ENCODE results near the gene PICK1. TPM values are rescaled to one million over a fixed set of nuclear protein-coding genes. Genes with fewer than 3 reads are reported as not detected.

PICK1 gene
- total and polyA plus RNA-seq, 3 donors from 2014 or later, result 61.5 to 89.7 (median 78.7) TPM

DNA sequence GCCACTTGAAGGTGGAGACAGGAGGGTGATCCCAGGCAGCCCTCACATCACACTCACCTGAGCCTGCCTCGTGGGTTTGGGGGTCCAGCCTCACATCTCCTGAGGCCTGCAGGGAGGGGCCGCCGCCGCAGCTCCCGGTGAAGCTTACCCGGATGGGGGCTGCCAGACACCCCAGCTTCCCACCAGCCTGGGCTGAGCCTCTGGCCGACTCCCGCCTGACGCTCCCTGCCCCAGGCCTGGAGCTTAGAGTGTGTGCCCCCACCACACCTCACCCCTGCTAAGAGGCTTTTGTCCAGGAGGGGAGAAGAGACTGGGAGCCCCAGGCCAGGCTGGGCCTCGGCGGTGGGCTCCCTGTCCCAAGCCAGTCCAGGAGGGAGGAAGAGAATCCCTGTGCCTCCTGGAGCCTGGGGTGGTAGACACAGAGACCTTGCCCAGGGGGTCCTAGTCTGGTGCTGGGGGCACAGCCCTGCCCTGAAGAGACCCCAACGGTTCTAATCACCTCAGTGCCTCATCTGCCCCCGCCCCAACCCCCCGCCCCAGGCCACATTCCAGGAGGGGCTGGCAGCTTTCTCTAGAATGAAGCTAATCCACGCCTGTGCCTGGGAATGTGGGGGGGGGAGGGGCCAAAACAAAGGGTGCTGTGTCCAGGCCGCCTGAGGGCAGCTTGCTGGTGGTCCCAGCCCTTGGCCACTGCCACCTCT lies 26.9 kb downstream of the PICK1 start, which contains the start of gene SLC16A8:
Gene SLC16A8 (minus strand): TSS at position 254 of the 701 bp plus-strand sequence. CDS start 1,311 bp downstream, outside the sequence.
- no peak for DNase-seq
- Histone ChIP-seq H3K4me1 (peaks cover 25% of the 10 kb centered on the region), H3K27me3 (no peaks in the 10 kb centered on the region), H3K36me3 (ENCODE audit: low read depth, missing control alignments) (no peaks in the 10 kb centered on the region), H3K27ac (no peak within 1 kb of the TSS), H3K4me3 (peak within 1 kb of the TSS in 1 of 2 donors; percentile 54), H3K9me3 (no peaks in the 10 kb centered on the region)
- no peak for TF ChIP-seq POLR2A (IDR thresholded peaks at IDR 0.05)
- TF ChIP-seq, protein P1, sequence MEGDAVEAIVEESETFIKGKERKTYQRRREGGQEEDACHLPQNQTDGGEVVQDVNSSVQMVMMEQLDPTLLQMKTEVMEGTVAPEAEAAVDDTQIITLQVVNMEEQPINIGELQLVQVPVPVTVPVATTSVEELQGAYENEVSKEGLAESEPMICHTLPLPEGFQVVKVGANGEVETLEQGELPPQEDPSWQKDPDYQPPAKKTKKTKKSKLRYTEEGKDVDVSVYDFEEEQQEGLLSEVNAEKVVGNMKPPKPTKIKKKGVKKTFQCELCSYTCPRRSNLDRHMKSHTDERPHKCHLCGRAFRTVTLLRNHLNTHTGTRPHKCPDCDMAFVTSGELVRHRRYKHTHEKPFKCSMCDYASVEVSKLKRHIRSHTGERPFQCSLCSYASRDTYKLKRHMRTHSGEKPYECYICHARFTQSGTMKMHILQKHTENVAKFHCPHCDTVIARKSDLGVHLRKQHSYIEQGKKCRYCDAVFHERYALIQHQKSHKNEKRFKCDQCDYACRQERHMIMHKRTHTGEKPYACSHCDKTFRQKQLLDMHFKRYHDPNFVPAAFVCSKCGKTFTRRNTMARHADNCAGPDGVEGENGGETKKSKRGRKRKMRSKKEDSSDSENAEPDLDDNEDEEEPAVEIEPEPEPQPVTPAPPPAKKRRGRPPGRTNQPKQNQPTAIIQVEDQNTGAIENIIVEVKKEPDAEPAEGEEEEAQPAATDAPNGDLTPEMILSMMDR (IDR thresholded peaks at IDR 0.05), result no peak
- WGBS, 2 donors, result 77 to 79% methylated on average over 8 to 16 of the region's 16 CpGs
- intact Hi-C loops (cut with DNase I; ENCODE audit: low total_unique reads), result no loop called here

- DNase-seq, result no peak
- H3K4me3 ChIP-seq, result no peak overlapping the region
- WGBS, 2 donors, result 90 to 95% methylated on average over 12 of the region's 12 CpGs
- peaks cover 25% of the 10 kb centered on the region for H3K4me1 ChIP-seq
- no peak overlapping the region for H3K27ac ChIP-seq
- H3K9me3 ChIP-seq, result no peaks in the 10 kb centered on the region
- intact Hi-C loops (cut with DNase I; ENCODE audit: low total_unique reads), result no loop called here
- TF ChIP-seq POLR2A (IDR thresholded peaks at IDR 0.05), result no peak
- TF ChIP-seq, protein P1 (IDR thresholded peaks at IDR 0.05), result no peak
- no peaks in the 10 kb centered on the region for H3K27me3 ChIP-seq
- H3K36me3 ChIP-seq (ENCODE audit: low read depth, missing control alignments), result no peaks in the 10 kb centered on the region
Measured at GRCh38 chr22:38085056-38085455, 27.9 kb downstream of the PICK1 start.

GRCh38 chr22:38085501-38085900 lies 28.3 kb downstream of the PICK1 start:
- WGBS, 2 donors, result 75 to 76% methylated on average over 4 to 5 of the region's 5 CpGs
- no peaks in the 10 kb centered on the region for H3K27me3 ChIP-seq
- intact Hi-C loops (cut with DNase I; ENCODE audit: low total_unique reads), result no loop called here
- no peak overlapping the region for H3K27ac ChIP-seq
- H3K36me3 ChIP-seq (ENCODE audit: low read depth, missing control alignments), result no peaks in the 10 kb centered on the region
- H3K9me3 ChIP-seq, result no peaks in the 10 kb centered on the region
- no peak for DNase-seq
- no peak overlapping the region for H3K4me3 ChIP-seq
- TF ChIP-seq, protein P1 (IDR thresholded peaks at IDR 0.05), result no peak
- TF ChIP-seq POLR2A (IDR thresholded peaks at IDR 0.05), result no peak
- H3K4me1 ChIP-seq, result peaks cover 25% of the 10 kb centered on the region

- 93 to 96% methylated on average over 15 to 25 of the region's 25 CpGs for WGBS, 2 donors
- Histone ChIP-seq H3K4me1 (peaks cover 19% of the 10 kb centered on the region), H3K9me3 (no peaks in the 10 kb centered on the region), H3K36me3 (ENCODE audit: low read depth, missing control alignments) (no peaks in the 10 kb centered on the region), H3K27me3 (no peaks in the 10 kb centered on the region), H3K27ac (no peak overlapping the region), H3K4me3 (no peak overlapping the region)
- TF ChIP-seq POLR2A (IDR thresholded peaks at IDR 0.05), result no peak
- TF ChIP-seq, protein P1 (IDR thresholded peaks at IDR 0.05), result no peak
- DNase-seq, result no peak
- intact Hi-C loops (cut with DNase I; ENCODE audit: low total_unique reads), result no loop called here
Measured at GRCh38 chr22:38086001-38086845, 29.0 kb downstream of the PICK1 start.

Measured in testis (tissue), 3 donors.